Measurements from ENCODE around the gene LGALS3BP.
"Not testable (repeated sequence)": the region's sequence is repeated elsewhere in the genome, so short reads cannot be mapped to it uniquely, and the experiment has no call there.

Gene LGALS3BP

GRCh38 chr17:78960928-78961327 is 18.8 kb downstream of the LGALS3BP start:
- DNase-seq: peak; percentile 84

GRCh38 chr17:78959803-78960202 is 19.9 kb downstream of the LGALS3BP start:
- DNase-seq: no peak

GRCh38 chr17:78958641-78959127 is 21.0 kb downstream of the LGALS3BP start:
- no peak for DNase-seq

- DNase-seq: no peak
Measured at GRCh38 chr17:78957128-78957527, 22.6 kb downstream of the LGALS3BP start.

- DNase-seq: no peak
Measured at GRCh38 chr17:78956254-78956653, 23.5 kb downstream of the LGALS3BP start.

GRCh38 chr17:78954684-78955083 is 25.0 kb downstream of the LGALS3BP start:
- no peak for DNase-seq

GRCh38 chr17:78953356-78954350 is 26.1 kb downstream of the LGALS3BP start:
- DNase-seq: no peak

- no peak for DNase-seq
Measured at GRCh38 chr17:78952706-78953105, 27.0 kb downstream of the LGALS3BP start.

GRCh38 chr17:78951967-78952551 is 27.7 kb downstream of the LGALS3BP start:
- DNase-seq: no peak

- DNase-seq: no peak
Measured at GRCh38 chr17:78950870-78951269, 28.9 kb downstream of the LGALS3BP start.

- no peak for DNase-seq
Measured at GRCh38 chr17:78947235-78948149, 32.2 kb downstream of the LGALS3BP start.

GRCh38 chr17:78946631-78947030 is 33.1 kb downstream of the LGALS3BP start:
- DNase-seq: no peak

GRCh38 chr17:78946131-78946530 is 33.6 kb downstream of the LGALS3BP start:
- DNase-seq: no peak

- DNase-seq: not testable (repeated sequence)
Measured at GRCh38 chr17:78945455-78945854, 34.3 kb downstream of the LGALS3BP start.

- no peak for DNase-seq
Measured at GRCh38 chr17:78944956-78945355, 34.8 kb downstream of the LGALS3BP start.

GRCh38 chr17:78944026-78944425 is 35.7 kb downstream of the LGALS3BP start:
- DNase-seq: no peak

- no peak for DNase-seq
Measured at GRCh38 chr17:78940708-78941107, 39.0 kb downstream of the LGALS3BP start.

GRCh38 chr17:78940258-78940657 is 39.5 kb downstream of the LGALS3BP start:
- no peak for DNase-seq

- no peak for DNase-seq
Measured at GRCh38 chr17:78939615-78940014, 40.1 kb downstream of the LGALS3BP start.

GRCh38 chr17:78937561-78937960 is 42.2 kb downstream of the LGALS3BP start:
- DNase-seq: no peak

- peak; percentile 75 for DNase-seq
Measured at GRCh38 chr17:78935419-78936323, 44.1 kb downstream of the LGALS3BP start.
